GM19099 (cell line): ENCODE measurements around the gene IL12RB1.

Source experiments
- POLR2A ChIP-seq: IDR thresholded peaks from 3 replicates; pipeline ENCODE4 v1.6.1; 2011; ENCODE audit warnings: low read depth; ENCODE audit not compliant: insufficient read length; ENCODE audit errors: extremely low read depth

The IL12RB1 gene

DNA sequence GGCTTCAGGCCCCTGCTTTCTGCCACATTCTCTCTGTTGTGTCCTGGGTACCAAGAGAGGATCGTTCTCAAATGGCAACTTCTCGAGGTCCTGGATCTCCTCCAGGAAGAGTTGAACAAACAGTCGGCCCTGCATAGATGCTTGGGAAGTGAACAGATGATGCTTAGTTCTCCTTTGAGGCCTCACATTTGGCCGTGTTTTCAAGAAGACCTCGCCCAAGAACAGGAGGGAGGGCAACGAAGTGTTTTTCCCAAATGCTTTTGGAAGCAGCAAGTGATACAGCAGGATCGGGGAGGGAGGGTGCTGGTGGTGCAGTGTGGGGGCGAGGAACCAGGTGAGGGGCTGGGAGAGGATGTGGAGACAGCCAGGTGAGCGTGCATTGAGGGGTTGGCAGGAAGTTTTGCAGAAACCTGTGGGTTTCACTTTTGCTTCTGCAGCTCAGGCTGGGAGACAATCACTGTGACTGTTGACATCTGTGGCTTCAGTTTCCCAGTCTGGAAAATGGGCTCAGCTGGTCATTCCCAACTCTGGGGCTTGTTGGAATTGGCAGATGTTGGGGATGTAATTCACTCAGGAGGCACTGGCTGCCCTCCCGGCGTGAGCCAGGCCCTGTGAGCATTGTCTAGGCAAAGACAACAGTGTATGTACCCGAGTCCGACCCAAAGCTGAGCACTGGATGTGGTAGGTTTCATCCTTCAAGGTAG lies 32.4 kb upstream of the IL12RB1 start:
- no peak for TF ChIP-seq POLR2A

DNA sequence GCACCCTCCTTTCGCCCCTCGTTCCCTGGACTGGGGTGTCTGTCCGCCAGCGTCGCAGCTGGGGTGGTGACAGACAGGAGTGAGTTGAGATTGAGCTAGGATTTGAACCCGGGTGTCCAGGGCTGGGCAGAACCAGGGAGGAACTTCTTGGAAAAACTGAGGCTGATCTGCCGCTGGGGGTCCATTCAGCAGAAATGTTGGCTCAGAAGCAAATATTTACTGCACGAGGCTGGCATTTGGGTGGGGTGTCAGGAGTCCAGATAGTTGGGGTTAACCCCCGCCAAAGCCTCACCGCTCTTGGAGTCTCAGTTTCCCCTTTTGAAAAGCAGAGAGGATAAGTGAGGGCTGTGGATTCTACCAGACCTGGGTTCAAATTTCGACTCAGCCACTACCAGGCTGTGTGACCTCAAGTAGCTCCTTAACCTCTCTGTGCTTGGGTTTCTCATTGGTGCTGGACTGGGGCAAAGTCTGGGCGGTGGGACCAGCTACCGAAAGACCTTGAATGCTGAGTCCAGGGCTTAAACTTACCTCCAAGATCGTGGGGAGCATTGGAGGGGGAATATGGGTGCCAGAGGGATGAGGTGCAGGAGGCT lies 31.8 kb upstream of the IL12RB1 start:
- TF ChIP-seq POLR2A = no peak

- no peak for TF ChIP-seq POLR2A
Observed at GRCh38 chr19:18117692-18118378, 31.1 kb upstream of the IL12RB1 start.

GRCh38 chr19:18117364-18117691 lies 30.6 kb upstream of the IL12RB1 start:
- TF ChIP-seq POLR2A = no peak

DNA sequence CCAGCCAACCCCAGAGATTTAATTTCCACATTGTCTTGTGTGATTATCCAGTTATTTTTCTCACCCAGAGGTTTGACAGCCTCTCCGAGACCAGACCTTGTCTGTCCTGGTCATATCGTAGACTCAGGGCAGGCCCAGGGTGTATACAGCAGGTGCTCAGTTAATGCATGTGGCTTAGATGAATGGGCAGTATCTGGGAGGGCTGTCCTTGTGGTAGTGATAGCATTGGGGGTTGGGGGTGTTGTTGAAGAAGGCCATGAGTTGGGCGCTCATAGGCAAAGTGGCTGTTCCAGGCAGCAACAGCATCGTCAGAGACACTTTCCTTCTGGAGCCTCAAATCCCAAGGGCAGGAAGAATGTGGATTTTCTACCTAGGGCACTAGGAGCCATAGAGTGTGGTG lies 27.7 kb upstream of the IL12RB1 start:
- TF ChIP-seq POLR2A = no peak

DNA sequence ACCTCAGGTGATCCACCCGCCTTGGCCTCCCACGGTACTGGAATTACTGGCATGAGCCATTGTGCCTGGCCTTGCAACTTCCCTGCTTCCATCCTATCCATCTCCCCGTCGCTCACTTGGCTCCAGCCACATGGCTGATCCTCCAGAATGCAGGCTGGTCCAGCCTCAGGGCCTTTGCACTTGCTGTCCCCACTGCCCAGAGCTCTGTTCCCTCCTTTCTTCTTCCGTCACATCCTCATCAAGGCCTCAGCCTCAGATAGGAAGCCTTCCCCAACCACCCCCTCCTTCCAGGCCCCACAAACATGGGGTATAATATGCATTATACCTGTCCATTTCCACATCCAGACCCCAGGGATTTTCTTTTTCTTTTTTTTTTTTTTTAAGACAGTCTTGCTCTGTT lies 27.1 kb upstream of the IL12RB1 start:
- TF ChIP-seq POLR2A = no peak

DNA sequence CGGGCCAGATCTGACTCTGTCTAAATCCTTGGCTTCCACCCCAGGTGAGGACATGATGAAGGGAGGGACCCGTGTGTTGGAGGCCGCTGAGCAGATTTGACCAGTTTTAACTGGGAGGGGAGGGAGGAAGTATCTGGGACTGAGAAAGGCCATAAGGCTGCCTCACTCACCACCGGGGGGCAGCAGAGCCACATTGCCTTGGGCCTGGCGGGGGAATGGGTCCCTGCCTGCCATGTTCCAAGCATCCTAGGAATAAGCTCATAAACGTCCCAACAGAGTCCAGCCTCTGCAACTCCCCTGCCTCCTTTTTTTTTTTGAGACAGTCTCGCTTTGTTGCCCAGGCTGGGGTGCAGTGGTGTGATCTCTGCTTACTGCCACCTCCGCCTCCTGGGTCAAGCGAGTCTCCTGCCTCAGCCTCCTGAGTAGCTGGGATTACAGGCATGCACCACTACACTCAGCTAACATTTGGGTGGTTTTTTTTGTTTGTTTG lies 26.3 kb upstream of the IL12RB1 start:
- TF ChIP-seq POLR2A = no peak

GRCh38 chr19:18110609-18111232 lies 24.0 kb upstream of the IL12RB1 start:
- TF ChIP-seq POLR2A = no peak

- no peak for TF ChIP-seq POLR2A
Observed at GRCh38 chr19:18109733-18110608, 23.2 kb upstream of the IL12RB1 start.

- no peak for TF ChIP-seq POLR2A
Observed at GRCh38 chr19:18109341-18109732, 22.6 kb upstream of the IL12RB1 start.

GRCh38 chr19:18108897-18109296 lies 22.2 kb upstream of the IL12RB1 start:
- TF ChIP-seq POLR2A = no peak

GRCh38 chr19:18107235-18107634 lies 20.5 kb upstream of the IL12RB1 start:
- no peak for TF ChIP-seq POLR2A

GRCh38 chr19:18104793-18105131 lies 18.0 kb upstream of the IL12RB1 start:
- TF ChIP-seq POLR2A = no peak

GRCh38 chr19:18102916-18103542 lies 16.3 kb upstream of the IL12RB1 start:
- TF ChIP-seq POLR2A = no peak
